Endometrial microvascular endothelial cells (primary cell): ENCODE data around the gene EID3. TPM values are rescaled to one million over a fixed set of nuclear protein-coding genes. Genes with fewer than 3 reads are reported as not detected.

Experiments
- in situ Hi-C: cut with HindIII; loops from 2 replicates; pipeline ENCODE4 v1.10.0; 2017; ENCODE audit warnings: low sequenced_read_pairs, low pct_unique_long_range_greater_than_20kb; ENCODE audit errors: inconsistent ontology term
- total RNA-seq: library from RNA; depleted of rRNA; stranded (reverse); fragments of >200 nt; gene quantifications from one replicate; pipeline ENCODE4 v1.2.3, GENCODE V29; 2015; ENCODE audit errors: inconsistent ontology term

The EID3 gene
- total RNA-seq, 1 donor from 2014 or later, result 1.5 TPM

DNA sequence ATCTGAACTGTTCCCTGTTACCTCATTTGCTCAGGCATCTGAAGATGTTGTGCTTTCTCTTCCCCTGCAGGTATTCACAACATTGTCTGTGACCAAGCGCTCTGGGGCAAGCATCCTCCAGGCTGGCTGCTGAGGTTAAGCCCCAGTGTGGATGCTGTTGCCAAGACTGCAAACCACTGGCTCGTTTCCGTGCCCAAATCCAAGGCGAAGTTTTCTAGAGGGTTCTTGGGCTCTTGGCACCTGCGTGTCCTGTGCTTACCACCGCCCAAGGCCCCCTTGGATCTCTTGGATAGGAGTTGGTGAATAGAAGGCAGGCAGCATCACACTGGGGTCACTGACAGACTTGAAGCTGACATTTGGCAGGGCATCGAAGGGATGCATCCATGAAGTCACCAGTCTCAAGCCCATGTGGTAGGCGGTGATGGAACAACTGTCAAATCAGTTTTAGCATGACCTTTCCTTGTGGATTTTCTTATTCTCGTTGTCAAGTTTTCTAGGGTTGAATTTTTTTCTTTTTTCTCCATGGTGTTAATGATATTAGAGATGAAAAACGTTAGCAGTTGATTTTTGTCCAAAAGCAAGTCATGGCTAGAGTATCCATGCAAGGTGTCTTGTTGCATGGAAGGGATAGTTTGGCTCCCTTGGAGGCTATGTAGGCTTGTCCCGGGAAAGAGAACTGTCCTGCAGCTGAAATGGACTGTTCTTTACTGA is 44.9 kb downstream of the EID3 start:
- in situ Hi-C loops, result loop anchor here (5.0 kb wide), 1 partner anchor 46 kb away; the partner anchor contains the start of gene EID3

DNA sequence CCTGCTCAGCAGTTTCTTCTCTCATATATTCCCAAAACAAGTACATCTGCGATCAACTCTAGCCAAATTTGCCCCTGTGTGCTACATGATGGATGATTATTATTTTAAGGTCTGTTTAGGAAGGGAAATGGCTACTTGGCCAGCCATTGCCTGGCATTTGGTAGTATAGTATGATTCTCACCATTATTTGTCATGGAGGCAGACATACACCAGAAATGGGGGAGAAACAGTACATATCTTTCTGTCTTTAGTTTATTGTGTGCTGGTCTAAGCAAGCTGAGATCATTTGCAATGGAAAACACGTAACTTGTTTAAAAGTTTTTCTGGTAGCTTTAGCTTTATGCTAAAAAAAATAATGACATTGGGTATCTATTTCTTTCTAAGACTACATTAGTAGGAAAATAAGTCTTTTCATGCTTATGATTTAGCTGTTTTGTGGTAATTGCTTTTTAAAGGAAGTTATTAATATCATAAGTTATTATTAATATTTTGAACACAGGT is 45.5 kb downstream of the EID3 start:
- in situ Hi-C loops, result loop anchor here (5.0 kb wide), 1 partner anchor 47 kb away; the partner anchor contains the start of gene EID3

DNA sequence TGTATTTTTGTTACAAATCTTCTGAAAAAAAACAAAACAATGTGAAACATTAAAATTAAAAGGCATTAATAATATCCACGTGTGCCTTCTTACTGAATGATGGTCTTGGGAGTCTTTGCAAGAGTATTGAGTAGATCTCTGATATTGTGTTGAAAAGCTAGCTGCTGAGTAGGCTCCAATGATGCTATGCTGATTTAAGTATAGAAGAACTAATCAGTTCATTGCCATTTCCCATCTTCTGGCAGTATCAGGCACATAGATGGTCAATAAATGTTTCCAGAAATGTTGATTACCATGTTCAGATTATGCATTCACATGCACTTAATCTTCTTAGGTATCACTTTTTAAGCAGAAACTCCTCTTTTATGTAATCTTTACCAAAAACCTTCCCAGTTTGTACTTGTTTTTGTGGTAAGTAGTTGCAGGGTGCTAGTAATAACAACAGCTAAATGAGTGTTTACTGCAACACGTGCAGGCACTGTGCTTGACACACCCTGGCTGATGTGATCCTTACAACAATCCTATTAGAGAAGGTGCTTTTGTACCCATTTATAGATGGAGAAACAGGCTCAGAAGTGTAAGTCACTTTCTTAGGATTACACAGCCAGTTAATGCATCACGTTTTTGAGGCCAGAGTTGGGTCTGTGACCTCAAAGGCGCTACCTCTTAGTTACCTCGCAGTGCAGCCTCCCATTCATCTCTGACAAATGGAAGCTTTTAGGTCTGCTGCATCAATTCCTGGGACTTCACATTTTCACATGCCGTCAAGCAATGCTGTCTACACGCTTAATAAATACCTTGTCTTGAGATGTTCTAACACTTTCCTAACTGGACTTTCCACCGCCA is 46.9 kb downstream of the EID3 start:
- in situ Hi-C loops, result no loop called here

DNA sequence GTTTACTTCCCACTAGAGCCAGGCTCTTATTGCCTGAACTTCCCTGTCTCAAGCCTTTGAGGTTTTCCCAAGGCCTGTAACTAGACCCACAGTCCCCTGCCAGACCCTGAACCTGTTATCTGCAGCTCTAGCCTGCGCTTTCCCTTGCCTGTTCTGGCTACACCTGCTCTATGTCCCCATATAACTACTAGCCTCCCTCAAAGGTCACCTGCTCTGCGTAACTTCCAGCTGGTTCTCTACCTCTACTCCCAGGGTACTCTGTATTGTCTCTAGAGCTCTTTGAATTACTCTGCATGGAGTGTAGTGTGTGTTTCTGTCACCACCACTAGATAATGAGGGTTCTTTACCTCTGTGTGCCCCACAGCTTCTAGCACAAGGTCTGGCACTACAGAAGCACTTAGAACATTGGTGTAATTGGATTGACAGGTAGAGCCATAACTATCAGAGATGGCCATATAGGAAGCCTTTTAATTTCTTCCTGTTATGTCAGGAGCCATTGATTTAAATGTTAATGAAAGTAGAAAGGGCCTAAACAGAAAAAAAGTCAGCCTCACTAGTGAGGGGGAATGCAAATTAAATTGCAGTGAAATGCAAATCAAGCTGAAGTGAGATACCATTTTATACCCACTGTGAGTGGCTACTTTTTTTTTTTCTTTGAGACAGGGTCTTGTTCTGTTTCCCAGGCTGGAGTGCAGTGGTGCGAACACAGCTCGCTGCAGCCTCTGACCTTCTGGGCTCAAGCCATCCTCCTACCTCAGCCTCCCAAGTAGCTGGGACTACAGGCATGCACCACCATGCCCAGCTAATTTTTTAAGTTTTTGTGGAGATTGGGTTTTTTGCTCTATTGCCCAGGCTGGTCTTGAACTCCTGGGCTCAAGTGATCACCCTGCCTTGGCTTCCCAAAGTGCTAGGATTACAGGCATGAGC is 47.8 kb downstream of the EID3 start:
- in situ Hi-C loops, result no loop called here

DNA sequence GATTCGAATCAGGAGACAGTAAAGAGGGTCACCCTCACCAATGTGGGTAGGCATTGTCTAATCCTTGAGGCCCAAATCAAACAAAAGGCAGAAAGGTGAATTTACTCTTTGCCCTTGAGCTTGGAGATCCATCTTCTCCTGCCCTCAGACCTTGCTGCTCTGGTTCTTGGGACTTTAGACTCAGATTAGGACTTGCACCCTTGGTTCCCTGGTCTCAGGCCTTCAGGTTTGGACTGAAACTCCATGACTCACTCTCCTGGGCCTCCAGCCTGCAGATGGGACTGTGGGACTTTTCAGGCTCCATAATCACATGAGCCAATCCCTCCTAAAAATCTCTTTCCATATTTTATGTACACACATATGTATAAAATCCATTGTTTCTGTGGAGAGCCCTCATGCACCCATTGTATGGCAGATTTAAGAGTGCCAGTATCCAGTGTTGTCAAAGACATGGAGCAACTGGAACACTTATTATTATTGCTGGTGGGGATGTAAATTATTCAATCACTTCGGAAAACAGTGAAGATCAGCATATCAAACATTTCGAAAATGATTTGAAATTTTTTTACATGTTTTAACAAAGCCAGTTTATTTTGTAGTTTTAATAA is 48.7 kb downstream of the EID3 start:
- in situ Hi-C loops, result no loop called here

DNA sequence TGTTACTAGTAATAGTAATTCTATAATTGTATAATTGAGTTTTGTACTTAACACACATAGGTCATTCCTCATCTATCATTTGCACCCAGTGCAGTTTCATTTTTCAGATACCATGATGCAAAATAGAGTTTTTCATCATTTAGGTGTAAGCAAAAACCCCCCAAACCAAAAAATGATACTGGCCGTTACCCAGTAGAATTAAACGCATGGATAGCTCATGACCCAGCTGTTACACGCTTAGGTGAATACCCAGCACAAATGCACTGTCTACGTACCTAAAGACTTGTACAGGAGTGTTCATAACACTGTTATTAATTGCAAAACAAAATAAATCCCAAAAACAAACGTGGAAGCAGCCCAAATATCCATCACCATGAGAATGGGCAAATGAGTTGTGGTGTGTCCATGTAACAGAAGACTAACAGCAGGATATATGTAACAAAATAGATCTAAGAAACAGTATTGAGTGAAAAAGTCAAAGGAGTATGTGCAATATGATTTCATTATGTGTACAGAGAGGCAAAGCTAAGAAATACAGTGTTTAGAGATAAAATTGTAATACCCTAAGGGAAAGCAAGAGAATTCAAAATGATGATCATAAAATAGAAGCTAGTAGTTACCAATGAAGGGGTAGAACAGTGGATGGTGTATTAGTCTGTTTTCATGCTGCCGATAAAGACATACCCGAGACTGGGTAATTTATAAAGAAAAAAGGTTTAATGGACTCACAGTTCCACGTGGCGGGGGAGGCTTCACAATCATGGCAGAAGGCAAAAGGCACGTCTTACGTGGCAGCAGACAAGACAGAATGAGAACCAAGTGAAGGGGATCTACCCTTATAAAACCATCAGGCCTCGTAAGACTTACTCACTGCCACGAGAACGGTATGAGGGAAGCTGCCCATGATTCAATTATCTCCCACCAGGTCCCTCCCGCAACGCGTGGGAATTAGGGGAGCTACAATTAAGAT is 49.8 kb downstream of the EID3 start:
- in situ Hi-C loops, result no loop called here

DNA sequence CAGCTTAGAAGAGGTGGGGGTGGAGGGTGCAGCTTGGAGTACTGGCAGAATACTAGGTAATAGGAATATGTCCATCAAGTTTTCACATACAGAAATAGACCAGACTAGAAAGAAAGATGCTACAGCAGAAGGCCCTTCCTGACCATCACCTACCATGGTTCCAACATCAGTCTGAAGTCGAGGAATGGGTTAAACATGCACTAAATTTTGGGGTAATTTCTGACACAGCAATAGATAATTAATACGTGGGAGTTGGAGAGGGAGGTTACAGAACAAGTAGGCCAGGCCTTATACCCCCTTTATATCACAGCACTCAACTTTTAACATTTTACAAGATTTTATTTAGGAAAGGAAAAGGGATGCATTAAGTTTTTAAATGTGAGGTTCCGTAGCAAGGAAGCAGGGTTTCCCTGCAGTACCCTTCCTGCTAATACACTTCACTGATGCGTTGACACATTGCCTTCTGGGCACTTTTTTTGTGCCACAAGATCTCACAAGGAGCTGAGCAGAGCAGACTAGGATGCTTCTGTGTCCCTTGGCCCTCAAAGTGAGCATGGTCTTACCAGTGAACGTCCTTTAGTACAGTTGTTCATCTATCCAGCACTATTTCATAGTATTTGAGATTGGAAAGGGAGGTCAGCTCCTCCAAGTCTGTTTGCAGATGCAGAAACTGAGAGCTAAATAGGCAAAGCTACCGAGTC is 50.8 kb downstream of the EID3 start:
- in situ Hi-C loops, result no loop called here

Other genes with a start within 250 kb of the EID3 start
- gene HCFC2, start 239.2 kb upstream of the EID3 start, total RNA-seq, result 17.2 TPM
- gene NFYB, start 165.5 kb upstream of the EID3 start, total RNA-seq, result 10.5 TPM
- gene TXNRD1, start 88.0 kb upstream of the EID3 start, total RNA-seq, result 966 TPM
- gene CHST11, start 153.2 kb downstream of the EID3 start, total RNA-seq, result 4.2 TPM